IMR-90 (cell line): Measurements from ENCODE around the gene MAP1LC3B2. TPM values are rescaled to one million over a fixed set of nuclear protein-coding genes. Genes with fewer than 3 reads are reported as not detected.

Experiments
- ATAC-seq: fragments of 200-7000 bp; cut with Tn5 transposase; 2 replicates; pipeline ENCODE4 v1.9.1; 2020; ENCODE audit warnings: low read depth, mild to moderate bottlenecking, moderate library complexity
- BruUV-seq: library from RNA; stranded (reverse); fragments of 400-500 nt; replicated peaks from 2 replicates; lab custom pipeline; 2021; lab: Mats Ljungman, UMichigan
- CTCF ChIA-PET: fragments of 300-600 bp; formaldehyde crosslinking; extraction: SDS; loops from one replicate; lab custom pipeline; 2021; ENCODE audit warnings: antibody characterized with exemption; lab: Yijun Ruan, JAX
- POLR2A ChIA-PET: fragments of 300-600 bp; sonication (Branson Sonifier 250); formaldehyde crosslinking; loops from one replicate; lab custom pipeline; 2022; ENCODE audit warnings: antibody characterized with exemption; ENCODE audit not compliant: unreplicated experiment; lab: Charles Lee
- DNase-seq: peaks from one replicate; pipeline ENCODE4 v3.0.0; 2013
- H2AFZ ChIP-seq: replicated peaks from 2 replicates; pipeline ENCODE3; 2013; ENCODE audit warnings: low read length, mild to moderate bottlenecking; ENCODE audit not compliant: poor library complexity
- H2AK5ac ChIP-seq: 2 replicates; pipeline ENCODE4 v1.6.1; 2013; ENCODE audit warnings: low read depth, low read length, inconsistent platforms
- H2AK9ac ChIP-seq: replicated peaks from 2 replicates; pipeline ENCODE3; 2013; ENCODE audit warnings: mild to moderate bottlenecking, low read depth, low read length, moderate library complexity; ENCODE audit not compliant: poor library complexity
- H2BK120ac ChIP-seq: 2 replicates; pipeline ENCODE4 v1.6.1; 2013; ENCODE audit warnings: low read depth, low read length, inconsistent platforms
- H2BK15ac ChIP-seq: 3 replicates; pipeline ENCODE4 v1.6.1; 2013; ENCODE audit warnings: low read depth, low read length, inconsistent platforms
- H2BK20ac ChIP-seq: 2 replicates; pipeline ENCODE4 v1.6.1; 2013; ENCODE audit warnings: low read depth, mild to moderate bottlenecking, inconsistent platforms, low read length, moderate library complexity
- H2BK5ac ChIP-seq: 2 replicates; pipeline ENCODE4 v1.6.1; 2013; ENCODE audit warnings: mild to moderate bottlenecking, low read depth, low read length, inconsistent platforms; ENCODE audit not compliant: poor library complexity, severe bottlenecking
- H3K14ac ChIP-seq: replicated peaks from 2 replicates; pipeline ENCODE4 v1.6.1; 2013; ENCODE audit warnings: low read depth, low read length, inconsistent platforms
- H3K18ac ChIP-seq: 2 replicates; pipeline ENCODE4 v1.6.1; 2013; ENCODE audit warnings: low read depth, low read length, control low read depth
- H3K23ac ChIP-seq: 2 replicates; pipeline ENCODE4 v1.6.1; 2013; ENCODE audit warnings: low read depth, low read length, inconsistent platforms
- H3K27ac ChIP-seq: 2 replicates; pipeline ENCODE4 v1.5.1; 2013; ENCODE audit warnings: mild to moderate bottlenecking, control low read depth, low read length; ENCODE audit not compliant: insufficient read depth
- H3K27me3 ChIP-seq: 2 replicates; pipeline ENCODE4 v1.6.1; 2013; ENCODE audit warnings: low read length; ENCODE audit not compliant: control insufficient read depth, insufficient read depth
- H3K36me3 ChIP-seq: 2 replicates; pipeline ENCODE4 v1.6.1; 2013; ENCODE audit warnings: low read length, mixed read lengths; ENCODE audit not compliant: control insufficient read depth, insufficient read depth
- H3K4ac ChIP-seq: 2 replicates; pipeline ENCODE4 v1.6.1; 2013; ENCODE audit warnings: low read depth, low read length, inconsistent platforms
- H3K4me1 ChIP-seq: 2 replicates; pipeline ENCODE4 v1.6.1; 2013; ENCODE audit warnings: low read length, mixed read lengths; ENCODE audit not compliant: control insufficient read depth, insufficient read depth
- H3K4me2 ChIP-seq: 2 replicates; pipeline ENCODE4 v1.6.1; 2013; ENCODE audit warnings: low read depth, mild to moderate bottlenecking, control low read depth, low read length, moderate library complexity
- H3K4me3 ChIP-seq: 2 replicates; pipeline ENCODE4 v1.5.1; 2013; ENCODE audit warnings: low read depth, mild to moderate bottlenecking, control low read depth, low read length, moderate library complexity; ENCODE audit not compliant: insufficient read depth
- H3K56ac ChIP-seq: 2 replicates; pipeline ENCODE4 v1.6.1; 2013; ENCODE audit warnings: low read length, inconsistent platforms; ENCODE audit not compliant: insufficient read depth; ENCODE audit errors: extremely low read depth
- H3K79me1 ChIP-seq, 2 experiments: 2 replicates each; pipeline ENCODE4 v1.6.1; 2013; ENCODE audit warnings: low read length in 2 of 2, inconsistent platforms in 1 of 2, low read depth in 1 of 2
- H3K9ac ChIP-seq: 2 replicates; pipeline ENCODE4 v1.6.1; 2013; ENCODE audit warnings: low read depth, low read length, control low read depth
- H3K9me1 ChIP-seq: 2 replicates; pipeline ENCODE4 v1.6.1; 2013; ENCODE audit warnings: low read length, inconsistent platforms; ENCODE audit not compliant: insufficient read depth
- H3K9me3 ChIP-seq: 2 replicates; pipeline ENCODE4 v1.6.1; 2013; ENCODE audit warnings: low read length; ENCODE audit not compliant: control insufficient read depth, insufficient read depth
- H4K20me1 ChIP-seq: 2 replicates; pipeline ENCODE4 v1.6.1; 2013; ENCODE audit warnings: low read length, inconsistent platforms; ENCODE audit not compliant: insufficient read depth
- H4K5ac ChIP-seq: 2 replicates; pipeline ENCODE4 v1.6.1; 2013; ENCODE audit warnings: mild to moderate bottlenecking, low read depth, low read length, control low read depth
- H4K8ac ChIP-seq, 2 experiments: 2 replicates each; pipeline ENCODE4 v1.6.1; 2013; ENCODE audit warnings: low read depth in 2 of 2, low read length in 2 of 2, control low read depth in 1 of 2, inconsistent platforms in 1 of 2
- H4K91ac ChIP-seq: 2 replicates; pipeline ENCODE4 v1.6.1; 2013; ENCODE audit warnings: low read depth, low read length, inconsistent platforms; ENCODE audit not compliant: insufficient read depth
- ELK1 ChIP-seq: fragments of 150-350 bp; IDR thresholded peaks from 2 replicates; pipeline ENCODE4 v1.6.1; 2016; ENCODE audit warnings: low read depth, mild to moderate bottlenecking, low read length, moderate library complexity, borderline replicate concordance
- FOS ChIP-seq: fragments of 150-350 bp; IDR thresholded peaks from 2 replicates; pipeline ENCODE4 v1.6.1; 2016; ENCODE audit warnings: low read depth, low read length
- MXI1 ChIP-seq: IDR thresholded peaks from 2 replicates; pipeline ENCODE4 v1.6.1; 2012; ENCODE audit warnings: low read depth, mild to moderate bottlenecking, low read length, moderate library complexity, borderline replicate concordance
- POLR2A ChIP-seq: IDR thresholded peaks from 2 replicates; pipeline ENCODE4 v1.6.1; 2012; ENCODE audit warnings: mild to moderate bottlenecking, low read depth, low read length
- RCOR1 ChIP-seq: IDR thresholded peaks from 2 replicates; pipeline ENCODE4 v1.6.1; 2012; ENCODE audit warnings: mild to moderate bottlenecking, low read length, improper control_type of control experiment; ENCODE audit not compliant: insufficient replicate concordance
- RFX5 ChIP-seq: IDR thresholded peaks from 2 replicates; pipeline ENCODE4 v1.8.0; 2012; ENCODE audit warnings: low read depth, mild to moderate bottlenecking, low read length, moderate library complexity
- USF2 ChIP-seq: fragments of 150-350 bp; IDR thresholded peaks from 2 replicates; pipeline ENCODE4 v1.6.1; 2017; ENCODE audit warnings: mild to moderate bottlenecking, antibody characterized with exemption, low read length, low read depth
- WGBS, 2 experiments: methylation state at CpG; one replicate each; pipeline versions ENCODE4 v1.1.5 to v1.1.7; 2013; ENCODE audit warnings: missing lambda C conversion rate in 2 of 2; ENCODE audit not compliant: insufficient read length in 1 of 2; ENCODE audit errors: extremely low coverage in 2 of 2; 5-methylcytosine and 5-hydroxymethylcytosine counted together
- dilution Hi-C: fragments of 300-500 bp; cut with HindIII; formaldehyde crosslinking; loops from one replicate; pipeline ENCODE4 v1.14.3; 2018; ENCODE audit warnings: low sequenced_read_pairs; ENCODE audit not compliant: unreplicated experiment
- in situ Hi-C: fragments of 300-500 bp; cut with MboI; formaldehyde crosslinking; loops from 3 replicates; pipeline ENCODE4 v1.14.3; 2019; ENCODE audit warnings: low sequenced_read_pairs, inconsistent platforms, mixed read lengths
- intact Hi-C: fragments of 100-400 bp; cut with micrococcal nuclease; formaldehyde crosslinking; loops from 2 replicates; pipeline ENCODE4 v1.10.0; 2022
- polyA plus RNA-seq, 3 experiments: library from polyadenylated mRNA; depleted of rRNA; stranded (reverse); fragments of >200 nt; gene quantifications; 2 replicates each; pipeline ENCODE4 v1.2.3, GENCODE V29; 2012; ENCODE audit warnings: low replicate concordance in 1 of 3
- total RNA-seq: library from RNA; depleted of rRNA; stranded (reverse); fragments of >200 nt; gene quantifications from 2 replicates; pipeline ENCODE4 v1.2.3, GENCODE V29; 2012

MAP1LC3B2 gene
- total and polyA plus RNA-seq, 2 of the 4 experiments (the other 2 are of a cell fraction) = 1.4 TPM; not detected in 1

- Histone ChIP-seq H3K56ac (no peak overlapping the region), H2BK20ac (peak overlapping the region; percentile 13; the same call in 1 of the 2 replicates), H2BK120ac (no peak overlapping the region), H3K27me3 (no peaks in the 10 kb centered on the region), H3K18ac (no peak overlapping the region), H2AFZ (peak overlapping the region; percentile 83), H4K5ac (no peak overlapping the region), H3K79me1 (no peaks in the 10 kb centered on the region), H3K9me1 (peaks cover 5% of the 10 kb centered on the region; the same call in 1 of the 2 replicates), H3K23ac (no peak overlapping the region), H3K27ac (no peak overlapping the region), H3K36me3 (no peaks in the 10 kb centered on the region), H3K4me1 (peaks cover 8% of the 10 kb centered on the region), H3K4me2 (0 out of 2 replicates have a peak overlapping the region, but pooled peaks have one; percentile 8), H2AK9ac (no peak overlapping the region), H3K9me3 (no peaks in the 10 kb centered on the region), H4K20me1 (no peaks in the 10 kb centered on the region), H2BK15ac (no peak overlapping the region), H2BK5ac (no peak overlapping the region), H4K8ac (peak overlapping the region in 1 of 2 experiments; percentile 4; a peak in 1 of 4 replicates), H3K4me3 (no peak overlapping the region), H4K91ac (no peak overlapping the region; the same call in 1 of the 2 replicates), H3K9ac (no peak overlapping the region), H3K4ac (no peak overlapping the region), H2AK5ac (no peak overlapping the region), H3K14ac (no peak overlapping the region)
- peak; percentile 86 for ATAC-seq
- CTCF ChIA-PET = no interaction called here
- no peak for TF ChIP-seq FOS
- no peak for TF ChIP-seq RFX5
- no peak for TF ChIP-seq ELK1
- TF ChIP-seq USF2 = no peak
- TF ChIP-seq MXI1 = no peak
- no peak for TF ChIP-seq POLR2A
- TF ChIP-seq RCOR1 = peak; percentile 22
- no TSS peak for BruUV-seq
- dilution Hi-C loops = no loop called here
- no CpG with 5 or more reads among the region's 10 CpGs for WGBS, 2 experiments
- intact Hi-C loops = no loop called here
- peak; percentile 55 for DNase-seq
- POLR2A ChIA-PET = no interaction called here
- in situ Hi-C loops = no loop called here
Observed at GRCh38 chr12:116547955-116548501, 11.2 kb upstream of the MAP1LC3B2 start.
